SK-N-SH treated with all-trans-retinoic acid at 6 μM for 48 hours (cell line): ENCODE results near the gene PLXDC2.

ENCODE experiments used
- ATAC-seq: fragments of 200-7000 bp; cut with Tn5 transposase; 3 replicates; pipeline ENCODE4 v1.9.1; 2020; ENCODE audit warnings: mild to moderate bottlenecking, moderate library complexity
- ARNTL ChIP-seq: fragments of 450-650 bp; formaldehyde crosslinking; IDR thresholded peaks from 2 replicates; pipeline ENCODE4 v1.5.0; 2020; ENCODE audit warnings: low read depth, mild to moderate bottlenecking, moderate library complexity, borderline replicate concordance
- BACH2 ChIP-seq: fragments of 250-450 bp; sonication (Bioruptor Pico); IDR thresholded peaks from 2 replicates; pipeline ENCODE4 v1.9.0; 2021; ENCODE audit warnings: mild to moderate bottlenecking, borderline replicate concordance
- CSDC2 ChIP-seq: fragments of 250-450 bp; sonication (Bioruptor Pico); IDR thresholded peaks from 2 replicates; pipeline ENCODE4 v1.5.0; 2020; ENCODE audit warnings: mild to moderate bottlenecking, moderate library complexity
- ESRRG ChIP-seq: fragments of 250-450 bp; sonication (Bioruptor Pico); IDR thresholded peaks from 2 replicates; pipeline ENCODE4 v1.6.1; 2021; ENCODE audit warnings: mild to moderate bottlenecking
- GLIS3 ChIP-seq: fragments of 250-450 bp; sonication (Bioruptor Pico); IDR thresholded peaks from 2 replicates; pipeline ENCODE4 v1.5.0; 2020; ENCODE audit warnings: mild to moderate bottlenecking, moderate library complexity
- ISL1 ChIP-seq: fragments of 250-450 bp; sonication (Bioruptor Pico); IDR thresholded peaks from 2 replicates; pipeline ENCODE4 v2.1.2; 2022; ENCODE audit warnings: mild to moderate bottlenecking, moderate library complexity
- RARB ChIP-seq: fragments of 250-450 bp; sonication (Bioruptor Pico); IDR thresholded peaks from 2 replicates; pipeline ENCODE4 v1.8.0; 2021; ENCODE audit warnings: mild to moderate bottlenecking, moderate library complexity
- SNAI2 ChIP-seq: fragments of 250-450 bp; sonication (Bioruptor Pico); IDR thresholded peaks from 2 replicates; pipeline ENCODE4 v1.5.0; 2020; ENCODE audit warnings: mild to moderate bottlenecking, moderate library complexity
- TCF4 ChIP-seq: fragments of 250-450 bp; sonication (Bioruptor Pico); IDR thresholded peaks from 2 replicates; pipeline ENCODE4 v1.8.0; 2021; ENCODE audit warnings: mild to moderate bottlenecking, moderate library complexity, borderline replicate concordance
- TOX ChIP-seq: fragments of 250-450 bp; sonication (Bioruptor Pico); IDR thresholded peaks from 2 replicates; pipeline ENCODE4 v1.8.0; 2021; ENCODE audit warnings: mild to moderate bottlenecking, moderate library complexity, borderline replicate concordance
- ZC3H10 ChIP-seq: fragments of 250-450 bp; sonication (Bioruptor Pico); IDR thresholded peaks from 2 replicates; pipeline ENCODE4 v1.5.1; 2021; ENCODE audit warnings: mild to moderate bottlenecking, moderate library complexity
- ZFP3 ChIP-seq: fragments of 250-450 bp; sonication (Bioruptor Pico); IDR thresholded peaks from 2 replicates; pipeline ENCODE4 v1.5.0; 2020; ENCODE audit warnings: mild to moderate bottlenecking, moderate library complexity
- ZFP30 ChIP-seq: fragments of 450-650 bp; formaldehyde crosslinking; IDR thresholded peaks from 2 replicates; pipeline ENCODE4 v1.5.0; 2022; ENCODE audit warnings: mild to moderate bottlenecking, moderate library complexity
- ZNF8 ChIP-seq: fragments of 450-650 bp; formaldehyde crosslinking; IDR thresholded peaks from 2 replicates; pipeline ENCODE4 v1.5.0; 2020; ENCODE audit warnings: mild to moderate bottlenecking, moderate library complexity
- TF ChIP-seq, protein P1 (sequence below): fragments of 250-450 bp; sonication (Bioruptor Pico); IDR thresholded peaks from 2 replicates; pipeline ENCODE4 v1.5.1; 2021; ENCODE audit warnings: mild to moderate bottlenecking, moderate library complexity
- TF ChIP-seq, protein P2 (sequence below): fragments of 250-450 bp; sonication (Bioruptor Pico); IDR thresholded peaks from 2 replicates; pipeline ENCODE4 v1.8.0; 2020; ENCODE audit warnings: mild to moderate bottlenecking, moderate library complexity, borderline replicate concordance
- TF ChIP-seq, protein P3 (sequence below): fragments of 250-450 bp; sonication (Bioruptor Pico); IDR thresholded peaks from 2 replicates; pipeline ENCODE4 v1.5.1; 2020; ENCODE audit warnings: low read depth, mild to moderate bottlenecking, moderate library complexity
- TF ChIP-seq, protein P4 (sequence below): fragments of 250-450 bp; sonication (Bioruptor Pico); IDR thresholded peaks from 2 replicates; pipeline ENCODE4 v1.8.0; 2021; ENCODE audit warnings: low read depth, mild to moderate bottlenecking, moderate library complexity, borderline replicate concordance
- TF ChIP-seq, protein P5 (sequence below): fragments of 250-450 bp; sonication (Bioruptor Pico); IDR thresholded peaks from 2 replicates; pipeline ENCODE4 v1.5.0; 2020; ENCODE audit warnings: mild to moderate bottlenecking, moderate library complexity

Gene PLXDC2

DNA sequence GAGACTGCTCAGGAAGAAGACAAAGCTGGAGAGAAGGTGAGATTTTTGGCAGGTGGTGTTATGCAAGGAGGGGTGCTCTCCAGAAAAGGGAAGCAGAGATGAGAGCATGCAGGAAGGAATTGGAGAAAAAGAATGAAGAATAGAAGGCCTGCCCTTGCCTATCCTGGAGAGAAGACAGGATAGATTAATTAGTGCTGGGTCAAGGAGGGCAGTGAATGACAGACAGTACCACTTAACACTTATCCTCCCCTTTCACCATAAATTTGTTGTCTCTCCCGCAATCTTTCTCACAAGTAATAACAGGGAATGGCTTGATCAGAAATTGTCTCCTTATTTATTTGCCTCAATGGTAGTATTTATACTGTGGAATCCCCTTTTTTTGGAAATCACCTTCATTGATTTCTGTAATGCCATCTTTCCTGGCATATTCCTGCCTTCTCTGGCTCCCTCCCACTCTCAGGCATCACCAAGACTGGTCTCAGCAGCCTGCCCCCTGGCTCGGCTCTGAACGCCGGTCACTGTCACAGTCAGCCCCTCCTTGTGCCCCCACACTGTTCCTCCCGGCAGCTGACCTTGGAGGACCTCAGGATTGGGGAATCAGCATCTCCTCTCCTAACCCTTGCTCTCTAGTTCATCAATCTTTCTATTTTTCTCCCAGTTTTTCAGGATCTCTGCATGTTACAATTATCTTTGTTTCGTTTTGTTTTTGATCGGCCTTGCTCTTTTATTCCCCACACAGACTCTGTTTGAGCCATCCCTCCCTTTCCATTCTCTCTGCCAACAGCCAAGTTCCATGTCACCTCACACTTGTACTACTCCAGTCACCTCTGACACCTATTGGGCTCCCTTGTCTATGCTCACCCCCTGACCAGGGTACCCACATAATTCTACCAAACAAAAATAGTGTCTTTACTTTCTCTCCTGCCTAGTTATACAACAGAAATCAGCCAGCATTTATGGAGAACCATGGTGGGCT, 294.2 kb downstream of the PLXDC2 start:
- TF ChIP-seq, protein P1, sequence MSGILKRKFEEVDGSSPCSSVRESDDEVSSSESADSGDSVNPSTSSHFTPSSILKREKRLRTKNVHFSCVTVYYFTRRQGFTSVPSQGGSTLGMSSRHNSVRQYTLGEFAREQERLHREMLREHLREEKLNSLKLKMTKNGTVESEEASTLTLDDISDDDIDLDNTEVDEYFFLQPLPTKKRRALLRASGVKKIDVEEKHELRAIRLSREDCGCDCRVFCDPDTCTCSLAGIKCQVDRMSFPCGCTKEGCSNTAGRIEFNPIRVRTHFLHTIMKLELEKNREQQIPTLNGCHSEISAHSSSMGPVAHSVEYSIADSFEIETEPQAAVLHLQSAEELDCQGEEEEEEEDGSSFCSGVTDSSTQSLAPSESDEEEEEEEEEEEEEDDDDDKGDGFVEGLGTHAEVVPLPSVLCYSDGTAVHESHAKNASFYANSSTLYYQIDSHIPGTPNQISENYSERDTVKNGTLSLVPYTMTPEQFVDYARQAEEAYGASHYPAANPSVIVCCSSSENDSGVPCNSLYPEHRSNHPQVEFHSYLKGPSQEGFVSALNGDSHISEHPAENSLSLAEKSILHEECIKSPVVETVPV, result no peak
- TF ChIP-seq, protein P2, sequence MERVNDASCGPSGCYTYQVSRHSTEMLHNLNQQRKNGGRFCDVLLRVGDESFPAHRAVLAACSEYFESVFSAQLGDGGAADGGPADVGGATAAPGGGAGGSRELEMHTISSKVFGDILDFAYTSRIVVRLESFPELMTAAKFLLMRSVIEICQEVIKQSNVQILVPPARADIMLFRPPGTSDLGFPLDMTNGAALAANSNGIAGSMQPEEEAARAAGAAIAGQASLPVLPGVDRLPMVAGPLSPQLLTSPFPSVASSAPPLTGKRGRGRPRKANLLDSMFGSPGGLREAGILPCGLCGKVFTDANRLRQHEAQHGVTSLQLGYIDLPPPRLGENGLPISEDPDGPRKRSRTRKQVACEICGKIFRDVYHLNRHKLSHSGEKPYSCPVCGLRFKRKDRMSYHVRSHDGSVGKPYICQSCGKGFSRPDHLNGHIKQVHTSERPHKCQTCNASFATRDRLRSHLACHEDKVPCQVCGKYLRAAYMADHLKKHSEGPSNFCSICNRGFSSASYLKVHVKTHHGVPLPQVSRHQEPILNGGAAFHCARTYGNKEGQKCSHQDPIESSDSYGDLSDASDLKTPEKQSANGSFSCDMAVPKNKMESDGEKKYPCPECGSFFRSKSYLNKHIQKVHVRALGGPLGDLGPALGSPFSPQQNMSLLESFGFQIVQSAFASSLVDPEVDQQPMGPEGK (CRISPR knock-in tag), result no peak
- TF ChIP-seq ISL1 (no peak), TCF4 (CRISPR knock-in tag) (no peak), CSDC2 (CRISPR knock-in tag) (no peak)
- ATAC-seq, result no peak

DNA sequence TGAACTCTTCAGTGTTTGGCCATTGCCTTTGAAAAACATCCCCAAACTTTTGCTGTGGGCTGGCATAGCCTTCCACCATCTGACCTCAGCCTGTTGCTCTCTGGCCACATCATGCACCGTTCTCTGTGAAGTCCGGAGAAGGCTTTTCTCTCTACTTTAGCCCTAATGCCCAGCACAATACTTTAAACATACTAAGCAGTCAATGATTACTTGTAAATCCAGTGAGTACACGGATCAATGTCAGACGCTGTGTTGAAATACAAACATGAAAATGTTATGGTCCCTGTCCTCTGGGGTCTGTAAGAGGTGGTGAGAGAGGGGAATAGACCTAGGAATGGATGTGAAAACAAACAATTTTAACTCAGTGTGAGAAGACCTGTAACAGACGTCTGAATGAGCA, 297.9 kb downstream of the PLXDC2 start:
- no peak for ATAC-seq
- TF ChIP-seq, protein P2 (CRISPR knock-in tag), result no peak
- TF ChIP-seq ZNF8 (CRISPR knock-in tag) (no peak), TOX (no peak), ARNTL (no peak), RARB (no peak), BACH2 (CRISPR knock-in tag) (no peak), ZFP3 (no peak), GLIS3 (no peak)
- TF ChIP-seq, protein P3, sequence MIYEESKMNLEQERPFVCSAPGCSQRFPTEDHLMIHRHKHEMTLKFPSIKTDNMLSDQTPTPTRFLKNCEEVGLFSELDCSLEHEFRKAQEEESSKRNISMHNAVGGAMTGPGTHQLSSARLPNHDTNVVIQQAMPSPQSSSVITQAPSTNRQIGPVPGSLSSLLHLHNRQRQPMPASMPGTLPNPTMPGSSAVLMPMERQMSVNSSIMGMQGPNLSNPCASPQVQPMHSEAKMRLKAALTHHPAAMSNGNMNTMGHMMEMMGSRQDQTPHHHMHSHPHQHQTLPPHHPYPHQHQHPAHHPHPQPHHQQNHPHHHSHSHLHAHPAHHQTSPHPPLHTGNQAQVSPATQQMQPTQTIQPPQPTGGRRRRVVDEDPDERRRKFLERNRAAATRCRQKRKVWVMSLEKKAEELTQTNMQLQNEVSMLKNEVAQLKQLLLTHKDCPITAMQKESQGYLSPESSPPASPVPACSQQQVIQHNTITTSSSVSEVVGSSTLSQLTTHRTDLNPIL (CRISPR knock-in tag), result no peak
- TF ChIP-seq, protein P1, result no peak

DNA sequence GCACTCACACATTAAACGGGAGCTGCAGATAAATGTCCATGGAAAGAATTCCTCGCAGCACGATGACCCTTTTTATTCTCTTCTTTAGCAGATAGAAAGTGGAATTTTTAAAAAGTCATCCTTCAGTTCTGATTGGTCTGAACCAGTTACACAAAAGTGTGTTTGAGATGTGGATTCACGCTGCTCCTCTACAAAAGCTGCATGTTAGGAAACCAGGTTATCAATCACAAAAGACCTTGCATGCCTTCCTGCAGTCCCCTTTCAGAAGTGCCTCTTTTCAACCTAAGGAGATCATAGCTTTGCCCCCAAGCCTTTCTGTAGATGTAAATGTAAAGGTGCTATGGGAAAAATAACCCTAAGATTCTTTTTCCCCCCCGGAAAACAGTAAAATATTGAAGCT, 299.7 kb downstream of the PLXDC2 start:
- no peak for ATAC-seq
- no peak for TF ChIP-seq GLIS3
- TF ChIP-seq ZNF8 (CRISPR knock-in tag), result no peak
- TF ChIP-seq, protein P3 (CRISPR knock-in tag), result no peak
- no peak for TF ChIP-seq ZC3H10 (CRISPR knock-in tag)
- TF ChIP-seq ZFP30, result no peak
- TF ChIP-seq, protein P4, sequence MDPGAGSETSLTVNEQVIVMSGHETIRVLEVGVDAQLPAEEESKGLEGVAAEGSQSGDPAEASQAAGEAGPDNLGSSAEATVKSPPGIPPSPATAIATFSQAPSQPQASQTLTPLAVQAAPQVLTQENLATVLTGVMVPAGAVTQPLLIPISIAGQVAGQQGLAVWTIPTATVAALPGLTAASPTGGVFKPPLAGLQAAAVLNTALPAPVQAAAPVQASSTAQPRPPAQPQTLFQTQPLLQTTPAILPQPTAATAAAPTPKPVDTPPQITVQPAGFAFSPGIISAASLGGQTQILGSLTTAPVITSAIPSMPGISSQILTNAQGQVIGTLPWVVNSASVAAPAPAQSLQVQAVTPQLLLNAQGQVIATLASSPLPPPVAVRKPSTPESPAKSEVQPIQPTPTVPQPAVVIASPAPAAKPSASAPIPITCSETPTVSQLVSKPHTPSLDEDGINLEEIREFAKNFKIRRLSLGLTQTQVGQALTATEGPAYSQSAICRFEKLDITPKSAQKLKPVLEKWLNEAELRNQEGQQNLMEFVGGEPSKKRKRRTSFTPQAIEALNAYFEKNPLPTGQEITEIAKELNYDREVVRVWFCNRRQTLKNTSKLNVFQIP (CRISPR knock-in tag), result no peak
- TF ChIP-seq, protein P5, sequence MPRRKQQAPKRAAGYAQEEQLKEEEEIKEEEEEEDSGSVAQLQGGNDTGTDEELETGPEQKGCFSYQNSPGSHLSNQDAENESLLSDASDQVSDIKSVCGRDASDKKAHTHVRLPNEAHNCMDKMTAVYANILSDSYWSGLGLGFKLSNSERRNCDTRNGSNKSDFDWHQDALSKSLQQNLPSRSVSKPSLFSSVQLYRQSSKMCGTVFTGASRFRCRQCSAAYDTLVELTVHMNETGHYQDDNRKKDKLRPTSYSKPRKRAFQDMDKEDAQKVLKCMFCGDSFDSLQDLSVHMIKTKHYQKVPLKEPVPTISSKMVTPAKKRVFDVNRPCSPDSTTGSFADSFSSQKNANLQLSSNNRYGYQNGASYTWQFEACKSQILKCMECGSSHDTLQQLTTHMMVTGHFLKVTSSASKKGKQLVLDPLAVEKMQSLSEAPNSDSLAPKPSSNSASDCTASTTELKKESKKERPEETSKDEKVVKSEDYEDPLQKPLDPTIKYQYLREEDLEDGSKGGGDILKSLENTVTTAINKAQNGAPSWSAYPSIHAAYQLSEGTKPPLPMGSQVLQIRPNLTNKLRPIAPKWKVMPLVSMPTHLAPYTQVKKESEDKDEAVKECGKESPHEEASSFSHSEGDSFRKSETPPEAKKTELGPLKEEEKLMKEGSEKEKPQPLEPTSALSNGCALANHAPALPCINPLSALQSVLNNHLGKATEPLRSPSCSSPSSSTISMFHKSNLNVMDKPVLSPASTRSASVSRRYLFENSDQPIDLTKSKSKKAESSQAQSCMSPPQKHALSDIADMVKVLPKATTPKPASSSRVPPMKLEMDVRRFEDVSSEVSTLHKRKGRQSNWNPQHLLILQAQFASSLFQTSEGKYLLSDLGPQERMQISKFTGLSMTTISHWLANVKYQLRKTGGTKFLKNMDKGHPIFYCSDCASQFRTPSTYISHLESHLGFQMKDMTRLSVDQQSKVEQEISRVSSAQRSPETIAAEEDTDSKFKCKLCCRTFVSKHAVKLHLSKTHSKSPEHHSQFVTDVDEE (CRISPR knock-in tag), result no peak
- TF ChIP-seq SNAI2, result no peak
- TF ChIP-seq, protein P1, result no peak
- TF ChIP-seq ESRRG (CRISPR knock-in tag), result no peak
- no peak for TF ChIP-seq BACH2 (CRISPR knock-in tag)
